Putamen (tissue), 1 donor: ENCODE measurements around the gene GRIK1.
A peak's percentile ranks its signal among the peaks of the same experiment; 100 is the strongest.

ENCODE experiments used
- DNase-seq: peaks from one replicate; pipeline ENCODE4 v3.0.0-alpha.2; 2016; ENCODE audit warnings: low spot score

The GRIK1 gene

GRCh38 chr21:29827647-29828046, 112.1 kb downstream of the GRIK1 start:
- no peak for DNase-seq

GRCh38 chr21:29827236-29827635, 112.6 kb downstream of the GRIK1 start:
- DNase-seq: no peak

GRCh38 chr21:29826386-29826785, 113.4 kb downstream of the GRIK1 start:
- DNase-seq: no peak

GRCh38 chr21:29825936-29826335, 113.9 kb downstream of the GRIK1 start:
- DNase-seq: no peak

- no peak for DNase-seq
These were observed 114.5 kb downstream of the GRIK1 start for GRCh38 chr21:29825345-29825744.

GRCh38 chr21:29822064-29822463, 117.7 kb downstream of the GRIK1 start:
- no peak for DNase-seq

- no peak for DNase-seq
These were observed 118.6 kb downstream of the GRIK1 start for GRCh38 chr21:29821230-29821629.

- no peak for DNase-seq
These were observed 120.0 kb downstream of the GRIK1 start for GRCh38 chr21:29819675-29820326.

GRCh38 chr21:29818383-29818921, 121.3 kb downstream of the GRIK1 start:
- no peak for DNase-seq

- DNase-seq: no peak
These were observed 122.3 kb downstream of the GRIK1 start for GRCh38 chr21:29817450-29817849.

- DNase-seq: no peak
These were observed 126.8 kb downstream of the GRIK1 start for GRCh38 chr21:29812947-29813346.

- no peak for DNase-seq
These were observed 128.9 kb downstream of the GRIK1 start for GRCh38 chr21:29810871-29811270.

- peak; percentile 3 for DNase-seq
These were observed 131.6 kb downstream of the GRIK1 start for GRCh38 chr21:29808153-29808552.

GRCh38 chr21:29805105-29805504, 134.7 kb downstream of the GRIK1 start:
- no peak for DNase-seq

- no peak for DNase-seq
These were observed 136.6 kb downstream of the GRIK1 start for GRCh38 chr21:29803191-29803590.

GRCh38 chr21:29801122-29801521, 138.7 kb downstream of the GRIK1 start:
- no peak for DNase-seq

- DNase-seq: no peak
These were observed 139.7 kb downstream of the GRIK1 start for GRCh38 chr21:29800056-29800455.

GRCh38 chr21:29798840-29799239, 141.0 kb downstream of the GRIK1 start:
- DNase-seq: no peak

- DNase-seq: no peak
These were observed 142.6 kb downstream of the GRIK1 start for GRCh38 chr21:29797155-29797554.

GRCh38 chr21:29793712-29794111, 146.1 kb downstream of the GRIK1 start:
- DNase-seq: no peak

- DNase-seq: no peak
These were observed 150.4 kb downstream of the GRIK1 start for GRCh38 chr21:29789393-29789792.

- DNase-seq: no peak
These were observed 151.0 kb downstream of the GRIK1 start for GRCh38 chr21:29788752-29789151.

- DNase-seq: no peak
These were observed 152.4 kb downstream of the GRIK1 start for GRCh38 chr21:29787361-29787909.
